A204.1 (cell line): ENCODE results near the gene SYNE1.
"Not testable (repeated sequence)": the region's sequence is repeated elsewhere in the genome, so short reads cannot be mapped to it uniquely, and the experiment has no call there.

ENCODE experiments used
- FAIRE-seq: peaks from 2 replicates; lab custom pipeline; 2012; peaks lifted over from hg19 to GRCh38; lab: Jason Lieb, UNC

SYNE1 gene

DNA sequence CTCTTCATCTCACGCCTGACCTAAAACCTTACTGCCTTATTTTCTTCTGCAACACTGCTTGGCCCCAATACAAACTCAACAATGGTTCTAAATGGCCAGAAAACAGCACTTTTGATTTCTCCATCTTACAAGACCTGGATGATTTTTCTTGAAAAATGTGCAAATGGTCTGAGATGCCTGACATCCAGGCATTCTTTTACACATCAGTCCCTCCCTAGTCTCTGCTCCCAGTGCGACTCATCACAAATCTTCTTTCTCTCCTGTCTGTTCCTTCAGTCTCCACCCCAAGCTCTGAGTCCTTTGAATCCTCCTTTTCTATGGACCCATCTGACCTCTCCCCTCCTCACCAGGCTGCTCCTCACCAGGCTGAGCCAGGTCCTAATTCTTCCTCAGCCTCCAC lies 145.7 kb downstream of the SYNE1 start:
- FAIRE-seq, result not testable (repeated sequence)

DNA sequence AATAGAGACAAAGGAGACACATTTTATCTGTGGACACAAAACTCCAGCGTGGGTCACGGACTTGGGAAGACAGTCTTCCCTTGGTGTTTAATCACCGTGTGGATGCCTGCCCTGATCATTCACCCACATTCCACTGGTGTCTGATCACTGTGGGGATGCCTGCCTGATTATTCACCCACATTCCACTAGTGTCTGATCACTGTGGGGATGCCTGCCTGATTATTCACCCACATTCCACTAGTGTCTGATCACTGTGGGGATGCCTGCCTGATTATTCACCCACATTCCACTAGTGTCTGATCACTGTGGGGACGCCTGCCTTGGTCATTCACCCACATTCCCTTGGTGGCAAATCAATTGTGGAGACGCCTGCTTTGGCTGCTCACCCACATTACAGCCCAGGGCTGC lies 146.2 kb downstream of the SYNE1 start:
- FAIRE-seq, result not testable (repeated sequence)

DNA sequence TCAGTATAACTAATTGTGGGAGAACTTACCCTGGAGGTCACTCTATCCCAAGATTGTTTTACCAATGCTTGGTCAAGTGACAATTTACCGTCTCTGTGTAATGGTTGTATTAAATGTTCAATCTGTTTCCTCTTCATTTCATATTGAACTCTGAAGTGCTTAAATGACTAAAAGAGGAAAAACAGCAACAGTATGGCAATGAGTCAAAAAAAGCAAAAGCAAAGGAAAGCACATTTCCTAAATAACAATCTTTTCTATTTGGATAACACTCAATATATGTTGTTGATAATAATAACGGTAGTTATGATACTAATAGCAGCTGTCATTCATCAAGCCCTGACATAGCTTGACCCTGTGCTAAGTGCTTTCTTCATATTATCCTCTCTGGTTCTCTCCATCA lies 152.4 kb downstream of the SYNE1 start:
- no peak for FAIRE-seq

DNA sequence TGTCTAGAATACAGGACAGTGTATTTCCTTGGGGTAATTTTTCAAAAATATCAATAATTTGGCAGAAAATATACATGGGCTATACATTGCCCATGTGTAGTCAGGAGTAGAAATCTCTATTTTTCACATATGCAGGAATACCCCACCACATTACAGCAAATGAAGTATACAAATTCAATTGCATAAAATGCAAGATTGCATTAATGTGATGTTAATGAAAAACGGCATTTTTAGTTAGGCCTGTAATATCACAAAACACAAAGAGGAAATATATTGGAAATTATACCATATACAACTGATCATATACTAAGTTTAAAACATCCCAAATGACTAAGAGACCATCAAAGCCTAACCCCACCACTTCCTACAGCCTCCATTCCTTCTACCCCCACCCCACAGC lies 154.9 kb downstream of the SYNE1 start:
- FAIRE-seq, result no peak

DNA sequence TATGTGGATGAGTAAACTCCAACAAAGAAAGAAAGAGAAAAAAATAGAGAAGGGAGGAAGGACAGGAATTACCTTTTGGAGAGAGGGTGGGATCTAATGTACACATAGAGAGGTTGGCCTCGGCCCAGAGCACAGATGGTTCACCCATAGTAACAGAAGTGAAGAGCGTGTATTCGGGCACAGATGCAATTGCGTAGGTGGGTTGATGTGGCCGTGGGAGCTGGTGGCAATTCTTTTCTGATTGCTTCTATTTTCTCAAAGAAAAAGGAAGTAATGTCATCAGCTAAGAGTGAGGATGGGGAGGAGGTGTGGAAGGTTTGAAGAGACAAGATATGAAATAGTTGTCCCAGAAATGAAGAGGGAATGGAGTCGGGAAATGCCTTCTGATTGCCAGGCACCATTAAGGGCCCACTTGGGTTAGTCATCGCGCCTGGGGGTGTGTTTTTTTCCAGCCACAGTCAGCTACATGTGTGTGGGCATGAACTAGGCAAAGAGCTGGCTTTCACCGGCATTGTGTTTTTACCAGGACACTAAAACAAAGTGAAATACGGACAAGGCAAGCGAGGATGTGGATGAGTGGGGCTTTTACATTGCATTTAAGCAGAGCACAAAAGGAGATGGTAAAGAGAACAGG lies 158.7 kb downstream of the SYNE1 start:
- no peak for FAIRE-seq

DNA sequence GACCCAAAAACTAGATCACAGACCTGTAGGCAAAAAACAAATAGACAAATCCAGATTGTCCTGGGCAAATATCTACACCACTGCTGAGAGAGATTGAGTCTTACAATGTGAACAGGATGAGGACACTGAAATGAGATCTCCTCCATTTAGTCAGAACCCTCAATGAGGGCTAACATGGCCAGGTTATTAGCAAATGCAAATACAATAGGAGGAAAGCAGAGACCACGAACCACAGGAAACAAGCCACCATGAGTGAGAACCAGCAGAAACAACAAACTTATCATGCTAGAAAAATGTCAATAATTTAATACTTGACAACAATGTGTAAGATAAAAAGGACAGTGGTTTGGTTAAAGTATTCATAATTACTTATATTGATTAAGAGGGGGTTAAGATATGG lies 162.8 kb downstream of the SYNE1 start:
- no peak for FAIRE-seq

DNA sequence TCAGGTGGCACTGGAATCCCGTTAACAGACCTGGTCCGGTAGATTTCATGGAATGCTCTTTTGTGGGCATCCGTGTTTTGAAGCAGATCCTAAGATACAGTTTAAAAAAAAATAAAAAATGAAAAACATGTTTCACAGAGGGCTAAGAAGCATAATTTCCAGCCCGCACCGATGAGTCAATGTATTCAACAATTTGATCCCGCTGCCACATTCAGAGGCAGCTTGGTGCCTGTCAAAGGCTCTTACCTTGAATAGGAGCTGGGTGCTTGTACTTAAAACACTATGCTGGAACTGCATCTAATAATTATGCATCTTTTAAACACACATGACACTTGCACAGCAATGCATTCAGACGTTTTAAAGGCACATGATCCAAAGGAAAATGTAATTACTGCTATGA lies 164.8 kb downstream of the SYNE1 start:
- no peak for FAIRE-seq

DNA sequence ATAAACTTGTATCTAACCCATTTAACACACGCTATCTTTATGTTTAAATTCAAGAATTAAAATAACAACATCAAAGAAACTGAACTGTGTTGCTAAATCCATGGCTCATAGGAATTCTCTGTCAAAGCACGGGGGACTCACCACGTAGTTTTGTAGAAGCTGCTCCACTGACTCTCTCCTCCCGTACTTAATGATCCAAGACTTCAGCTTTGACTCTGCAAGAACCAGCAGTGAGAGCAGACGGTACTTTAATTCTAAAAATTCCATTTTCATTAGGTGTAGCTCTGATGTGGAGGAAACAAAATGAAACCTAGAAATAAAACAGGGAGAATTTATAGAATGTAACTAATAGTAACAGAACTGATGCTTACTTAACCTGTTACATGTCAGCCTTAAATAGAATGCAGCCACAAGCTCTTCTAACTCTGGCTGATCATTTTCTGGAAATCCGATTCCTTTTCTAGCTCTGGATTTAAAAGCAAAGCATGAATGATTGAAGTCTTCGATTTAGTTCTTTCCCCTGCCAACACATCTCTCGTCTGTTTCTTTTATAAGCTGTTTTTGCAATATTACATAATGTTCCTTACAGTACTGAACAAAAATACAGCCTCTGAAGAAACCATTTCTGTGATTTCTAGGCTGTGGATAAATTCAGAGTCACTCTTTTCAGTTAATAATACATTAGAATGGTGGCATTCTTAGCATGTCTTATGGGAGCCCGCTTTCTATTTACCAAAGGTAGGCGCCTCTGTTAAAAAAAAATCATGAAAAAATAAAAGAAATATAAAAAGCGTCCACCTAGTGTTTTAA lies 165.5 kb downstream of the SYNE1 start:
- FAIRE-seq, result no peak

DNA sequence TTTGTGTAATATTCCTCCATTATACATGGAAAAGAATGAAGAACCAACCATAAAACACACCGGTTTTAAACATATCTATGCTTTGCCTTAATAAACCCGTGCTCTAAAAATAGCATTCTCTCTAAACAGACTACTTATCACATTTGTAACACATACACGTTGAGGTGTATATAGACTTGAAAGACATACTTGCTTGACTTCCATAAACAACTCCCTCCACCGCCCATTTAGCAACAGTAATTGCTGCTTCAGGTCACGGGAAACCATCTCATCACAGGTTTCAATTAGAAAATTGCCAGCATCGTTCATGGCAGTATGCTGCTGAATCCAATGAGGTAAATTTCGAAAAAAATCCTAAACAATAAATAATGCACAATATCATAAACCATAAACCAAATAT lies 174.0 kb downstream of the SYNE1 start:
- FAIRE-seq, result no peak

DNA sequence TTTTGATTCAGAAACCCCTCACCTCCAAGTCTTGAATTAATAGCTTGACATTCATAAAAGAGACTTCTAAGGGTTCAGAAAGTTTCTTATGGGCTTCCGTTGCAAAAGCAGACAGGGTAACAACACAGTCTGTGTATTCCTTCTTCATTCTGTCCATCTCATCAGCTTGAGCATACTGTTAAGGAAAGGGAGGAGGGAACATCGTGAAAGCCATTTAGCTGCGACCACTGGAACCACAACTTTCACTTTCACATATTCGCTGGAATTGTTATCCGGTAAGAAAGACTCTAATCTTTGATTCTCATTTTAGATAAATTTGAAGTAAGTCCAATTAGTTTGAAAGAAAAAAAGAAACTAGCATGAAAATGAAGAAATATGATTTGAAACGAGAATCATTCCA lies 174.4 kb downstream of the SYNE1 start:
- FAIRE-seq, result no peak

DNA sequence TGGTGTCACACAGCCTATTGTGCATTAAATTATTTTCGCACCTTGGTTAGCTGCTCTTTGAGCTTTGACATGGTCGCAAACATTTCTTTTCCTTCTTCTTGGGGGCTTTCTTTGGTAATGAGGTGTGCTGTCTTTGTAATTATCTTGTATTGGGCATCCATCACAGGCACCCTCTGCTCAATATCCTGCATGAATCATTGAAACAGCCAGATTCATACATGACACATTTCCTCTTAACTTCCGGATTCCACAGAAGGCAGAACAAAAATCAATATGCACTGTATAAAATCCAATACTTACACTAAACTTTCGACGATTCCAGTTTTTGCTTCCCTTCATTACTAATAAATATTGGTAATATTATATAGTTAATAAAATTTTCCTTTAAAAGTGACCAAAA lies 175.6 kb downstream of the SYNE1 start:
- no peak for FAIRE-seq

DNA sequence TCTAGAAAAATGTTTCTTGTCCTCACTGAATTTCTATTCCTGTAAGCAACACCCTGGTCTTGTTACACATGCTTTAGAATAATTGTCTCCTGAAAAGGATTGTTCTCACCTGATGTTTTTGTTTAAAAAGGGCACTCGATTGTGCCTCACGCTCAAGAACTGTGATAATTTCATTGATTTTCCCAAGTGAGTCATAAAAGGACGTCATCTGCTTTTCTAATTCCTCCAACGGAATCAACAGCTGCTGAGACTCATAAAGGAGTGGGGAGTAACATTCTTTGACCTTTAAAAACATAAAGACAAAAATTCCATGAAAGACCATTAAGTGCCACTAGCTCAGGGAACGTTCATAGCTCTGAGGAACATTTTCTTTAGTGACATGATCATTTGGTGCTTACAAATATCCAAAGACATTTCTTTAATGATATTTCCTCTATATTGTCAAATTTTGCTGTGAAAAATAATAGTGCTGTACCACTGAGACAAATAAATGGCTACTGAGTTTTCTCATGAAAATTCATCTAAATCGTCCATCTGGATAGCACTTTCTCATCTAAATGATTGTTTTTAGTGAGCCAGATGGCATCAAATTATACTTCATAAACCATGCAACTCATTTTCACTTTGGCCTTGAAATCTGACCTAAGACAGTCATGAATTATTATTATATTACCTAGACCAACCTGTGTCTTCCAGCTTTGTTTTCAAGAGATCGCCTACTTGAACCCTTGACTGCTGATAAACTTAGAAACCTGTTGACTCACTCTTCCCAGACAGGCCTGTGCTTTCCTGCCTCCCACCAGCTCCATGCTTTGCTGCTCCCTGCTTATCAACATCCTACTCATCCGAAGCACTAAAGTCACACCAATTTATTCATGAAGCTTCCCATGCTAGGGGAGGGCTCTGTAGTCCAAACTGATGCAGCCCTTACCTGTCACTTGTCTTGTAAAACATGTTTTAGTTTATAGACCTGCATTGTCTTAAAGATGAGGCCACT lies 178.2 kb downstream of the SYNE1 start:
- no peak for FAIRE-seq

DNA sequence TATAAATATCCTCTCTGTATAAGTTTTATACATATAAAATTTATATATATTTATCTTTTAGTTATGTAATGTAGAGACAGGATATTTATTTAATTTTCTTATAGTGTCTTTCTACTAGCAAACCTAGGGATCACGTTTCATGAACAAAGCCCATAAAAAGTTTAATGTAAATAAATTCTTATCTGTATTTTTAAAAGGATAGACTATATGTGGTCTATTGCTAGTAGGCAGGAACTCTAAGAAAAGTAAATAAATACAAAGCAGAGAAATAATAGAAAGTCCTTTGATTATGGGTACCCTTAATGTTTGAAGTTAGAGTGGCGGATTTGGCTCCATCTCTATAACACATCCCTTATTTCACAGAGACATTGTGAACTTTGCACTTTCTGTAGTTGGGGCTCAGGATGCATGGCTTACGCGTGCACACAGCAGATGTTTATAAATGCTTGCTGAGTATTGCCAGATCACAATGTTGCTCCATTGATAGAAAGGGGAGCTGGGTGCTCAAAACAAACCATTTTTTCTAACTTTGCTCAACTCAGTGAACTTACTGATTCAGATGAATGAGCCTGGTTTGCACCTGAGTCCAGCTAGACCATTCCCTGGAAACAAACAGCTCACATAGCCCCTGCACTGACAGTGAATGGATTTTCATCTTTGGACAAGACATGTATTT lies 179.1 kb downstream of the SYNE1 start:
- FAIRE-seq, result no peak

DNA sequence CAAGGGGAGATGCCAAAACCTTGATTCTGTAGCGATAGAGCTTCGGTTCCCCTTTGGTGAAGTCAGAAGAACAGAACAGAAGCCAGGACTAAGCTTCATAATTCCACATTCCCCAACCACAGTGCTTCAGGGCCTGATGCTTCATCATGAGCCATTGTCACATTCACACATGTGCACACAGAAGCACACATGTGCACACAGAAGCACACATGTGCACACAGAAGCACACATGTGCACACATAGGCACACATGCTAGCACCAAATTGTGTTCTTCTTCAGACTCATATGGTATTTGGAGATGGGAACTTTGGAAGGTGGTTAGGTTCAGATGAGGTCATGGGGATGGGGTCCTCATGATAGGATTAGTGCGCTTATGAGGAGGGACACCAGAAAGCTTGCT lies 183.2 kb downstream of the SYNE1 start:
- FAIRE-seq, result no peak

DNA sequence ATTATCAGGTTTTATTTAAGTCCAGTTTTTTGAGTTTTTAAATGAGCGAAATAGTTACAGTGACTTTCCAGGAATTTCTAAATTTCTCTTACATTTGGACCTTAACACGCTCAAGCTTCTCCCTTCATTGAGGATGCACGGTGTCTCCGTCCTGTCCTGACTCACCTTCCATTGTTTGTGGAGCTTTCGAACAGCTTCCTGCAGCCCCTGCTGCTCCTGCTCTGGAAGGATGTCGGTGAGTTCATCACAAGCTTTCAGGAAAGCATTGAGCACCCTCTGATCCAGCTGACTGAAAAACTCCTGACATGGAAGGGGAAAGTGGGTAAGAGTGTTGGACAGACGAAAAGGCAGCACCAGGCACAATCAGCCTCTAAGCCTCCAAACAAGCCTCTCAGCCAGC lies 183.7 kb downstream of the SYNE1 start:
- FAIRE-seq, result no peak

DNA sequence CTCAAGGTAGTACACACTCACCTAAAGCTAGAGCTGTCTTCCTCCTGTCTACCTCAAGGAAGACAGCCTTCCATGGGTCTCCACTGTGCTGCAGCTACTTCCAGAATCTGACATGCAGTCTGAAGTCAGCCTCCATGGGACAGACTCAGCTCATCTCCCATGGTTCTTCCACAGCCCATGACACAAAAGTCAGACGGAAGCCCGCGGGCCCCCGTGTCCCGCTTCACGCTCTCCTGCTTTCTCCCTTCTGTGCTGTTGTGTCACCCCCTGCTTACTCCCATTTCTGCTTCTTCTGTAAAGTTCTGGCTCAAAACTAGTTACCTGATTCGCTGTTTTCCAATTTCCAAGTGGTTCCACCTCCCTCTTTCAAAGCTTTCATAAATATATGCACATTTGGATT lies 184.5 kb downstream of the SYNE1 start:
- FAIRE-seq, result no peak

DNA sequence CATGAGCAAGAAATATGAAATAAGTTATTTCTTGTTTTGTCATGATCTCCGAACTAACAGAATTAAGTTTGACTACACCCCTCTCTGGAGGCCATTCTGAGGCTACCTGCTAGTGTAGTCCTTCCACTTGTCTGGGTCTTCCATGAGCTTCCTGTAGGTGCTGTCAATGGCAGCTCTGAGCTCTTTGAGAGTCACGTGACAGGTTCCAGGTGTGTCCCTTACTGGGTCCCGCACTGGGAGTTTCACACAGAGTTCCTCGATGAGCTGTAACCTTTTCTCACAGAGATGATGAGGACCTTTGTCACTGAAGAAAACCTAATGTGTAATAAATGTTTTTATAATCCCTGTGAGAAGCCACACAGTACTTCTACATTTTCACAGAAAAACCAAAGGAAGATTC lies 186.6 kb downstream of the SYNE1 start:
- no peak for FAIRE-seq

DNA sequence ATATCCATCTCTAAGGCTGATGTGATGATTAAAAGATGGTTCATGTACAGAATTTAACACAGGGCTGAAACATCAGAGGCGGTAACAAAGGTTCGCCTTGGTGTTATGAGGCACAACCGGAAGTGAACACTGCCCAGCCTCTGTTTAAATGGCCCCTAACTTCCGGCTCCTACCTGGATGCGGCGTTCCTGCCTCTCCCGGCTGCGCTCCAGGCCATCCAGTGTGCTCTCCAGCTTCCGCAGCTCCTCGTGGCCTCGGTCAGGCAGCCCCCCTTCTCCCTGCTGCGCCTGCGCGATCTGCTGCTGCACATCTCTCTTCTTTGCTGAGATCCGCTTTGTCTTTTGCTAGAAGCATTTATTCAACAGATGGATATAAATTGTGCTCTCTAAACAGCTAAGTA lies 195.3 kb downstream of the SYNE1 start:
- FAIRE-seq, result no peak

DNA sequence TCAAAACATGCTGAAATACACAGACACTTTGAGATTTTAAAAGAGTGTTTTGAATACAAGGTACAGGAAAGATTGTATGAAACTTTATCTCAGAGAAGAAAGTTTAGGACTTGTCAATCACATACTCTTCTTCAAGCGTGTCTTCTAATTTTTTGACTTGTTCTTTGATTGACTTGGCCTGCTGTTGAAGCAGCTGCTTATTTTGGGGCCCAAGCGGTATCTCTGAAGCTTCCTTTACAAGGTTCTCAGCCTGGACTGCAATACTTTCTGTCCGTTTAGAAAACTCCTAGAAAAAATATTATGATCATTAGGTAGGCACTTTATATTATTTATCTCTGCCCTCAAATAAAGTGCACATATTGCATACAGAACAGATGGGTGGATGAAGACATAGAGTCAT lies 201.3 kb downstream of the SYNE1 start:
- no peak for FAIRE-seq

DNA sequence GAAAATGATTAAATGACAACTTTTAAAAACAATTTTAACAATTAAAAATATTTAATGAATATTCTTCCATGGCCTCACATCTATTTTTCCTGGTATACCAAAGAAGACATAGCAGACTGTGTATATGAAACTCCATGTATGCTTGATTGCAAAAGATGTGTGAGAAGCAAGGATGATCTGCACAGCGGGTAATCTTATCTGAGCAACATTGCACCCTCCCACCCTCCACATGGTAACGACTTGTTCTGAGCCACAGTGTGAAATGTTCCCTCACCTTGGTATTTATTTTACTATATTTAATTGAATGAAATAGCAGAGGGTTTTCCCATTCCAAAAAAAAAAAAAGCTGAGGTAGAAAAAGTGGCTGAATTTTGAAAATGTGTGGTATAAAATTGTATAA lies 204.4 kb downstream of the SYNE1 start:
- no peak for FAIRE-seq

DNA sequence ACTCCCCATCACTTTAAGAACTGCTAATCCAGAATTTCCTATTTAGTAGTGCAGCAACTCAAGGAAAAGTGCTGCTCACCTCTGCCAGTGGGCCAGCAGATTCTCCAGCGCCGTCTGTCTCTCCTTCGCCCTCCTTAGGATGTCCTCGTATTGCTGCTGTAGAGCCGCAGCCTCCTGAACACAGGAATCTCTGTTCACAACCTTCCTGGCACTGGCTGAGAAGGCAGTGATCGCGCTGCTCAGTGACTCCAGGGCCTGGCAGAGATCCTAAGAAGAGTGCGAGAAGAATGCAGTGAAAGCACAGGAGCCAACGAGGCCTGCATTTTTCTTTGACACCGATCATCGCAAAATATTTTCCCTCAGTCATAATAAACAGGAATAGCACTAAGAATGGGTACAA lies 209.0 kb downstream of the SYNE1 start:
- FAIRE-seq, result no peak

DNA sequence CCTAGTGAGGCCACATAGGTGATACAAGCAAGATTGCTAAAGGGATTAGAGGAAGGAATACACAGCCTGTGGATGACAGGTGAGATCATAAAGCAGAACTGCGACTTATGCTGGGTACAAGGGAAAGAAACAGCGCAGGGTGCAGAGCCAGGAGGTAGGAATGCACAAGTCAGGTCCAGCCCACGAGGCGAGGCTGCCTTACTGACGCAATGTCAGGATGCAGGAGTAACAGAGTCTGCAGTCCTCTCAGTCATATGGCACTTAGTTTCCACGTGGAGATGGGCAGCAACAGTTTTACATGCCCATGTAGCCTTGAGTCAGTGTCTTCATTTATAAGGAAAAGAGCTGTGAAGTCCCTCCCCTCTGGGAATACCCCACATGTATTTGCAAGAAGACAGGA lies 210.9 kb downstream of the SYNE1 start:
- no peak for FAIRE-seq
